Measurements from ENCODE around the gene KIAA0040. TPM values are rescaled to one million over a fixed set of nuclear protein-coding genes. Genes with fewer than 3 reads are reported as not detected.

The KIAA0040 gene
- total RNA-seq (10 to 100 TPM; 28.7 to 33.6 TPM), polyA plus RNA-seq (10 to 100 TPM; 36.2 to 53.8 TPM)

DNA sequence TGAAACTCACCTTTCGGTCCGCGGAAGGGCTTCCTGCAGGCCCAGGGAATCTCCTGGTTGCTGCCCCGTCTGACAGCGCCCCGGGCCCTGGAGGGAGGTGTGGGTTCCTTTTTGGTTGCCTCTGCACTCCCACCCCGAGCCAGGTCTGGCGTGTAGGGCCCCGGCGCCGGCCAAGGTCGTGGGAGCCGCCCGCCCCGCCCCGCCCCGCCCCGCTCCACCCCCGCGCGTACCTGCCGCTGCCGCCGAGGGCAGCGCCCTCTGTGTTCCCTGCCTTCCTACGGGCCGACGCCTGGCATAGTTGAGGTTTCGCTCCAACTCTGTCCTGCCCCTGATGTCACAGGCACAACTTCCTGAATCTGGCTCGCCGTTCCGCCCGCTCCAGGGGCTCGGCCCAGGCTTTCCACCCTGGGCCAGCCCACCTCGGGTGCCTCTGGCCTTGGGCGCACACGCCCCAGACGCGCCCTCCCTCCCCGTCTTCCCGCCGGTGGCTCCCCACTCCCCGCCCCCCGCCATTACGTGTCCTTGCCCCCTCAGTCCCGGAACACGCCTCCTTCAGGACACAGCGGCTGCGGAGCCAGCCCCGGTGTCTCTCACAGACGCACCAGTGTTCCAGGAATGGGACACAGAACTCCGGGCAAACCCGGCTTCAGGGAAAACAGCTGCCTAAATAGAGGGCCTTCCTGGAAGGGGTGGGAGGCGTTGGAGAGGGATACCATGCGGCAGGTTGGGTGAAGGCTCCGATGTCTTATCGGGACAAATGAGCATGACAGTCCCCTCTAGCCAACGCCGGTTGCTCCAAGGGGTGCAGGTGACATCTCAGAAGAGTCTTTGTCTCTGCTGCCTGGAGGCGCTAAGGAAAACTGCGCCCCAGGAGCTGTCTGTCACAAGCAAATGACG lies at the start of gene KIAA0040:
TSS of gene KIAA0040 (minus strand) at position 147 of the 897 bp plus-strand sequence. CDS start 31,763 bp downstream, outside the sequence.
- H3K9me3 Mint-ChIP-seq, result no peaks in the 10 kb centered on the region
- ChIA-PET CTCF (ENCODE audit: partially characterized antibody) (interaction anchor here (0.9 to 7.9 kb wide), 11 partner anchors 10 to 169 kb away, joined by 3 to 69 read pairs (median 5); partner anchors contain the start of gene MRPS14), POLR2A (ENCODE audit: partially characterized antibody) (interaction anchor here (0.7 to 6.8 kb wide), 12 partner anchors 9 to 193 kb away, joined by 3 to 112 read pairs (median 5); partner anchors contain the start of genes CACYBP and MRPS14)
- peak within 1 kb of the TSS; percentile 92 to 98 (median 96) for H3K27ac Mint-ChIP-seq
- H3K27me3 Mint-ChIP-seq, result no peaks in the 10 kb centered on the region
- Histone ChIP-seq H3K4me1 (ENCODE audit: insufficient read depth, low read length) (peaks cover 51% of the 10 kb centered on the region), H3K27ac (ENCODE audit: low read depth, low read length) (peak within 1 kb of the TSS; percentile 75), H3K4me3 (ENCODE audit: low read length in 2 of 2) (peak within 1 kb of the TSS; percentile 85 to 91), H3K36me3 (ENCODE audit: insufficient read depth, low read length) (no peaks in the 10 kb centered on the region), H3K9me3 (ENCODE audit: control insufficient read depth in 1 of 2, low read length in 2 of 2) (no peaks in the 10 kb centered on the region), H3K27me3 (ENCODE audit: insufficient read depth, low read length) (no peaks in the 10 kb centered on the region)
- H3K36me3 Mint-ChIP-seq, result peaks cover 7 to 24% of the 10 kb centered on the region in 2 donors
- intact Hi-C loops (cut with micrococcal nuclease), result loop anchor here (2.0 kb wide), 2 partner anchors 38 to 170 kb away; partner anchors contain the start of gene MRPS14
- peak within 1 kb of the TSS; percentile 92 to 99 (median 98) for H3K4me3 Mint-ChIP-seq
- H3K4me1 Mint-ChIP-seq, result peaks cover 39 to 76% (median 51%) of the 10 kb centered on the region in 4 donors
- DNase-seq, result peak; percentile 49 to 66 (median 51)

GRCh38 chr1:175237389-175237788 lies 44.8 kb upstream of the KIAA0040 start:
- no peaks in the 10 kb centered on the region for H3K36me3 Mint-ChIP-seq
- H3K27me3 Mint-ChIP-seq, result no peaks in the 10 kb centered on the region
- ChIA-PET POLR2A (ENCODE audit: partially characterized antibody) (no interaction called here), CTCF (ENCODE audit: partially characterized antibody) (no interaction called here)
- no peak overlapping the region for H3K27ac Mint-ChIP-seq
- H3K9me3 Mint-ChIP-seq, result peaks cover 0 to 9% (median 2%) of the 10 kb centered on the region in 8 donors
- Histone ChIP-seq H3K36me3 (ENCODE audit: insufficient read depth, low read length) (no peaks in the 10 kb centered on the region), H3K4me1 (ENCODE audit: insufficient read depth, low read length) (no peaks in the 10 kb centered on the region), H3K27ac (ENCODE audit: low read depth, low read length) (no peak overlapping the region), H3K27me3 (ENCODE audit: insufficient read depth, low read length) (no peaks in the 10 kb centered on the region), H3K9me3 (ENCODE audit: control insufficient read depth in 1 of 2, low read length in 2 of 2) (no peaks in the 10 kb centered on the region), H3K4me3 (ENCODE audit: low read length in 2 of 2) (no peak overlapping the region)
- peaks cover 7 to 13% (median 8%) of the 10 kb centered on the region in 4 donors for H3K4me1 Mint-ChIP-seq
- intact Hi-C loops (cut with micrococcal nuclease), result no loop called here
- no peak for DNase-seq
- H3K4me3 Mint-ChIP-seq, result no peak overlapping the region

DNA sequence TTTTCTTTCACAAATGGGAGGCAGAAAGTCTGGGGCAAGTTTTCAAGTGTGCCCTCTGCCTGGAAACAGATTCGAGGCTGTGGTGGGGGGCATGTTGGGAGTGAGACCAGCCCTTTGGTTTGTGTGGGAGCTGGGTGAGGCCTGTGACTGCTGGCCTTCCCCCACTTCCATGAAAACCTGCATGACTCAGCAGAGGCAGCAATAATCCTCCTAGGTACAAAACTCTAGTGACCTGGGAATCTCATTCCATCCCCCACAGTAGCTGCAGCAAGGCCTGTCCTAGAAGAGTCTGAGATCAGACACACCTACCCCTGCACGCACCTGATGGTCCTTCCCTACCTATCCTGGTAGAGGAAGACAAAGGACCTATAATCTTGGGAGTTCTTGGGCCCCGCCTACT lies 42.1 kb upstream of the KIAA0040 start:
- ChIA-PET CTCF (ENCODE audit: partially characterized antibody) (interaction anchor here (2.1 kb wide), 1 partner anchor 80 kb away, joined by 7 read pairs; no protein-coding TSS in a partner anchor), POLR2A (ENCODE audit: partially characterized antibody) (no interaction called here)
- H3K4me1 Mint-ChIP-seq, result peaks cover 7 to 13% (median 8%) of the 10 kb centered on the region in 4 donors
- H3K4me1 ChIP-seq (ENCODE audit: insufficient read depth, low read length), result no peaks in the 10 kb centered on the region
- intact Hi-C loops (cut with micrococcal nuclease), result no loop called here
- no peaks in the 10 kb centered on the region for H3K27me3 ChIP-seq (ENCODE audit: insufficient read depth, low read length)
- no peak overlapping the region for H3K4me3 Mint-ChIP-seq
- no peaks in the 10 kb centered on the region for H3K36me3 Mint-ChIP-seq
- H3K27ac Mint-ChIP-seq, result no peak overlapping the region
- H3K9me3 ChIP-seq (ENCODE audit: control insufficient read depth in 1 of 2, low read length in 2 of 2), result no peaks in the 10 kb centered on the region
- no peaks in the 10 kb centered on the region for H3K36me3 ChIP-seq (ENCODE audit: insufficient read depth, low read length)
- H3K27ac ChIP-seq (ENCODE audit: low read depth, low read length), result no peak overlapping the region
- H3K9me3 Mint-ChIP-seq, result peaks cover 0 to 4% (median 0%) of the 10 kb centered on the region in 8 donors
- DNase-seq, result no peak
- no peaks in the 10 kb centered on the region for H3K27me3 Mint-ChIP-seq
- H3K4me3 ChIP-seq (ENCODE audit: low read length in 2 of 2), result no peak overlapping the region

GRCh38 chr1:175232335-175232734 lies 39.8 kb upstream of the KIAA0040 start:
- Histone ChIP-seq H3K36me3 (ENCODE audit: insufficient read depth, low read length) (no peaks in the 10 kb centered on the region), H3K27me3 (ENCODE audit: insufficient read depth, low read length) (no peaks in the 10 kb centered on the region), H3K27ac (ENCODE audit: low read depth, low read length) (no peak overlapping the region), H3K4me3 (ENCODE audit: low read length in 2 of 2) (no peak overlapping the region), H3K9me3 (ENCODE audit: control insufficient read depth in 1 of 2, low read length in 2 of 2) (no peaks in the 10 kb centered on the region), H3K4me1 (ENCODE audit: insufficient read depth, low read length) (no peaks in the 10 kb centered on the region)
- Mint-ChIP-seq H3K36me3 (no peaks in the 10 kb centered on the region), H3K4me1 (peaks cover 7 to 13% (median 8%) of the 10 kb centered on the region in 4 donors), H3K27ac (no peak overlapping the region), H3K9me3 (peaks cover 0 to 2% (median 0%) of the 10 kb centered on the region in 8 donors), H3K27me3 (no peaks in the 10 kb centered on the region), H3K4me3 (no peak overlapping the region)
- DNase-seq, result no peak
- ChIA-PET POLR2A (ENCODE audit: partially characterized antibody) (no interaction called here), CTCF (ENCODE audit: partially characterized antibody) (no interaction called here)
- intact Hi-C loops (cut with micrococcal nuclease), result no loop called here

- Mint-ChIP-seq H3K27ac (no peak overlapping the region), H3K27me3 (no peaks in the 10 kb centered on the region), H3K36me3 (no peaks in the 10 kb centered on the region), H3K4me1 (no peaks in the 10 kb centered on the region), H3K4me3 (no peak overlapping the region), H3K9me3 (no peaks in the 10 kb centered on the region)
- no peaks in the 10 kb centered on the region for H3K36me3 ChIP-seq (ENCODE audit: insufficient read depth, low read length)
- intact Hi-C loops (cut with micrococcal nuclease), result no loop called here
- POLR2A ChIA-PET (ENCODE audit: partially characterized antibody), result no interaction called here
- no peak for DNase-seq
- H3K27me3 ChIP-seq (ENCODE audit: insufficient read depth, low read length), result no peaks in the 10 kb centered on the region
- H3K4me3 ChIP-seq (ENCODE audit: low read length in 2 of 2), result no peak overlapping the region
- H3K9me3 ChIP-seq (ENCODE audit: control insufficient read depth in 1 of 2, low read length in 2 of 2), result no peaks in the 10 kb centered on the region
- H3K4me1 ChIP-seq (ENCODE audit: insufficient read depth, low read length), result no peaks in the 10 kb centered on the region
- H3K27ac ChIP-seq (ENCODE audit: low read depth, low read length), result no peak overlapping the region
- CTCF ChIA-PET (ENCODE audit: partially characterized antibody), result no interaction called here
Measured at GRCh38 chr1:175225805-175226129, 33.2 kb upstream of the KIAA0040 start.

GRCh38 chr1:175222296-175222938 lies 29.8 kb upstream of the KIAA0040 start:
- POLR2A ChIA-PET (ENCODE audit: partially characterized antibody), result interaction anchor here (1.1 kb wide), 1 partner anchor 51 kb away, joined by 3 read pairs; no protein-coding TSS in a partner anchor

More at GRCh38 chr1:175222296-175222938, 29.8 kb upstream of the KIAA0040 start:
- Mint-ChIP-seq H3K9me3 (no peaks in the 10 kb centered on the region), H3K27ac (no peak overlapping the region), H3K36me3 (no peaks in the 10 kb centered on the region), H3K4me3 (no peak overlapping the region), H3K4me1 (peaks cover 2 to 25% (median 11%) of the 10 kb centered on the region in 4 donors), H3K27me3 (no peaks in the 10 kb centered on the region)
- Histone ChIP-seq H3K9me3 (ENCODE audit: control insufficient read depth in 1 of 2, low read length in 2 of 2) (no peaks in the 10 kb centered on the region), H3K27me3 (ENCODE audit: insufficient read depth, low read length) (no peaks in the 10 kb centered on the region), H3K4me3 (ENCODE audit: low read length in 2 of 2) (no peak overlapping the region), H3K27ac (ENCODE audit: low read depth, low read length) (no peak overlapping the region), H3K4me1 (ENCODE audit: insufficient read depth, low read length) (peaks cover 4% of the 10 kb centered on the region), H3K36me3 (ENCODE audit: insufficient read depth, low read length) (no peaks in the 10 kb centered on the region)
- intact Hi-C loops (cut with micrococcal nuclease), result no loop called here
- CTCF ChIA-PET (ENCODE audit: partially characterized antibody), result interaction anchor here (0.9 to 2.4 kb wide), 3 partner anchors 67 to 96 kb away, joined by 3 to 6 read pairs (median 4); no protein-coding TSS in a partner anchor
- DNase-seq, result no peak

All from CD4-positive, alpha-beta memory T cell (primary cell).